ENCODE data around the gene HLF.

HLF gene

DNA sequence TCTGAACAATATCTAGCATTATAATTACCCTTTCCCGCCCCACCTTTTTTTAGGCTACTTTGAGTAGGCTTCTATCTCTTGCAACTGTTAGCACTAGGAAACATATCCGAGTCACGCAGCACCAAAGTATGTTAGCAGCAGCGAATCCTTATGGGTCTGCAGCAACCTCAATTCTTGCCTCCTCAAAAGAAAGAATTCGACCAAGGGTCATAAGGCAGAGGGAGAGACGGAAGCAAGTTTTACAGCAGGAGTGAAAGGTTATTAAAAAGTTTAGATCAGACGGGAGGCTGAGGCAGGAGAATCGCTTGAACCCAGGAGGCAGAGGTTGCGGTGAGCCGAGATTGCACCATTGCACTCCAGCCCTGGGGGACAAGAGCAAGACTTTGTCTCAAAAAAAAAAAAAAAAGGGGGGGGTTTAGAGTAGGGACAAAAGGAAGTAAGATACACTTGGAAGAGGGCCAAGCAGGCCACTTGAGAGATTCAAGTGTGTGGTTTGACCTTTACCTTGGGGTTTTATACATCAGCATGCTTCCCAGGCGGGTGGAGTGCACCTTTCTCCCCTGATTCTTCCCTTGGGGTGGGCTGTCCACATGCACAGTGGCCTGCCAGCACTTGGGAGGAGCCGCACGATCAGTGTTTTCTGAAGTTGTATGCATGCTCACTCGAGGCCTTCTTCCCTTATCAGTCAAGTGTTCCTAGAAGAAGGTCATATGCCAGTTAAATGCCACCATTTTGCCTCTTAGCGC is 67.7 kb downstream of the HLF start:
- no peak for DNase-seq

DNA sequence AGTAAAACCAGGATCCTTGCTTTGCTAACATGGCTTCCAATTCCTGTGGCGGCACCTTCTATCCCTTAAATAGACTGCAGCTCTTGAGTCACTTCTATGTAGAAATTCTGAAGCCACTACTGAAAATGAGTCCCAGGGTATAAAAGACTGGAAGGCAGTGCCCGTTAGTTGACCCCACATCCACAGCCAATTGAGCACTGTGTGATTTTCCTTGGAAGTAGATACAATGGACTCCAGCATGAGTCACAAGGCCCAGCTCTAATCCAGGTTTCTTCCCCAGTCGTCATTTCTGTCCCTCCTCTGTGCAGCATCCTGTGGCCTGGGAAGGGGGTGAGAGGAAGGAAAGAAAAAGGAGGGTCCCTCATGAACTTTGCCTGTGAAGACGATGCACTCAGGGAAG is 69.5 kb downstream of the HLF start:
- DNase-seq, result no peak

GRCh38 chr17:55334881-55335540 is 70.3 kb downstream of the HLF start:
- DNase-seq, result no peak

DNA sequence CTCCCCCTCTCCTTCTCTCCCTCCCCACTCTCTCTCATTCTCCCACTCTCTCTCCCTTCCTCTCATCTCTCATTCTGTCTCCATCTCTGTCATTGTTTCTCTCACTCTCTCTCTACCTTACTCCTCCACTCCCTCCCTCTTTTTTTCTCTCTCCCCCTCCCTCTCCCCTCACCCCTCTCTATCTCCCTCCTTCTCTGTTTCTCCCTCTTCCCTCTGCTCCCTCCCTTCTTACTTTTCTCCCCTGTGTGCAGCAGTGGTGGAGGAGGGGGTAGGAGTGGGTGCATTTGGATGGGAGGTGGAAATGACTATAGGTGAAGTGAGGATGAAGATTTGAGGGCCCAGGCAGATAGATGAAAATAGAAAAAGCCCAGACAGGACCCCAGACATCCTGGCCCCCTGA is 70.9 kb downstream of the HLF start:
- DNase-seq, result no peak

DNA sequence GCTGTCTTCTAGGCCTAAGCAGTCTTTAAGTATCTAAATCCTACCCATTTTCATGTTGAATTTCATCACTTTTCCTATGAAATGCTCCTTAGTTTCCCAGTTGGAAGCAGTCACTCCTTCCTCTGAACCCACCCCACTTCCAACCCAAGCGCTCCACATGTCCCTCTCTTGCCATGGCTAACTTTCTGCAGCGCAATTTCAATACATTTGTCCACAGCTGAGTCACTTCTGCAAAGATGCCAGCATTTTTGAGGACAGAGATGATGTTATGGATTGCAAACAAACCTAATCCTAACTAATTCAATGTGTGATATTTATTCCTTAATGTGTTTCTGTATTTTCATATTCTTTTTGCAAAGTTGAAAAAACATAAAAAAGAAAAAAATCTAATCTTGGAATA is 71.7 kb downstream of the HLF start:
- no peak for DNase-seq

DNA sequence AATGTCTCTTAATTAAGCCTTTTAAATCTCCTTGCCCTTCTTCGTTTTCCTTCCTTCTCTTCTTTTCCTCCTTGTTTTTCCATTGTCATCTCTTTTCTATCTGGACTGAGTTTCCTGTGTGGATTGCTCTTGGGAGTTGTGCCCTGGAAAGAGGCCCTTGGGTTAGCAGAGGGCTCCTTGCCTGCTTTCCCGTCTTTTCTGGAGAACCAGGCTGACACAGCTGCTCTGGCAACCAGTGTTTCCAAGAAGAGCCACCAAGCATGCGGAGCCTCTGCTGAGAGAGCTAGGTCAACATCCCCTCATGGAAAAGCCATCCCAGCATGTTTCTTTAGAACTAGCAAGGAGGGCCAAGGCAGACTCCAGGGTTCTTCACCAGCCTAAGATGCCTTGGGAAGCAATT is 75.4 kb downstream of the HLF start:
- no peak for DNase-seq

DNA sequence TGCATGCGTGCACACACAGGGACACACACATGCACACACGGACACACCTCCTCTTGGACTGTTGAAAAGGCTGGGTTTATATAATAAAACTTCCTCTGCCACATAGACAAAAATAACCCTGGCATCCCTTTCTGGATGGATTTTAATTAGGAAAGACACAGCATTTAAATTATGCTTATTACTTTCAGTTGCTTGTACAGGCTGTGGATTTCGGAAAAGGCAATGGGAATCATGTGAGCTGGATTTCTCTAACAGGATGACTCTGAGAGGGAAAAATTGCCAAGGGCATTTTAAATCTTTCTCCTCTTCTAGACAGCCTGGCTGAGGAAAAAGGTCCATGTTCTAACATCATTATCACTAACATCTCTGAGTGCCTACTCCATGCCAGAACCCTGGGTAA is 75.9 kb downstream of the HLF start:
- no peak for DNase-seq

- DNase-seq, result no peak
These were observed 76.7 kb downstream of the HLF start for GRCh38 chr17:55341432-55341831.

DNA sequence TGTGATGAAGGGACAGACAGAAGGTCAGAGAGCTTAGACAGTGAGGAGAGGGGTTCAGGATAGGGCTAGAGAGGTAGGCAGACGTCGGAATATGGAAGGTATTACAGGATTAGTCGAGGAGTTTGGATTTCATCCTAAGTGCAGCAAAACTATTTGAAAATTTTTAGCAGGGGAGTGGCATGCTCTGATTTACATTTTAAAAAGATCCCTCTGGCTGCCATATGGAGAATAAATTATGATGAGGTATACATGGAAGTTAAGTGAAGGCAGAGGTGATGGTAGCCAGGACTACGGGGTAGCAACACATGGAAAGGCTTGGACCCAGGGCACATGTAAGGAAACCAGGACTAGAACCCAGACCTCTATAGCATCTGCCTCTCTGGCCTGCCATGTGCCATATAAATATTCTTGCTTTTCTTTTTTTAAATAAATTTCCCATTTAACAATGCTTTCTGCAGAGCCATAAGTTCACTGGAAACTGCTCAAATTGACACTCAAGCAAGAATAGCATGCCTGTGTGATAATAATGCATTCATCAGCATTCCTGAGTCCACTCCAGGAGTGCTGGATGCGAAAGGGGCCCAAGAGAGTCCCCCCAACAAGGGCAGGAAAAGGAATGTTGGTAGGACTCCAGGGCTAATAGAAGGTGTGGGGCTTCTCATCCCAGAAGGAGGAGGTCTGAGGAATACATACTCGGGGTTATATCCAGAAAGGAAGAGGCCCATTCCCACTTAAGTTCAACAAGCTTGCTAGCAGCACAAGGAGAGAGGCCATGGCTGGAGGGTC is 78.2 kb downstream of the HLF start:
- DNase-seq, result no peak

GRCh38 chr17:55343900-55344513 is 79.2 kb downstream of the HLF start:
- DNase-seq, result no peak

DNA sequence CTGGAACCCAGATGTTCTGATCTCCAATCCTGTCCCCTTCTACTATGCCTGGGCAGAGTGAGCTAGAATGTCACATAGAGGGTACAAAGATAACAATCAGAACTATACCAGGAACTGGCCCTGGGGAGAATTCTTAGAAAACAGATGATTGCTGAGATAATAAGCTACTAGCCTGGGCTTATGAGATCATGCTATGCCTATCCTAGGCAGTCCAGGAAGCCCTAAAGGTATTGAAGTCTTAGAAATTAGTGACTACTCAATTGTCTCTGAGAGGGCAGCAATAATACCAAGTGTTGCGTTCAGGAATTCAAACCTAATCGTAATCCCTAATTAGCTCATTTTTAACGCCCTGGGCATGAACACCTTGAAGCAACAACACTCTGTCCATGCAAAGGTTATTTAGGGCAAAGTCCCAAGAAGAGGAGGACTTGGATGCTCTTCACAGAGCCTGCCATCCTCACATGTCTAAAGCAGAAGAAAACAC is 79.8 kb downstream of the HLF start:
- no peak for DNase-seq

GRCh38 chr17:55345132-55345531 is 80.4 kb downstream of the HLF start:
- no peak for DNase-seq

DNA sequence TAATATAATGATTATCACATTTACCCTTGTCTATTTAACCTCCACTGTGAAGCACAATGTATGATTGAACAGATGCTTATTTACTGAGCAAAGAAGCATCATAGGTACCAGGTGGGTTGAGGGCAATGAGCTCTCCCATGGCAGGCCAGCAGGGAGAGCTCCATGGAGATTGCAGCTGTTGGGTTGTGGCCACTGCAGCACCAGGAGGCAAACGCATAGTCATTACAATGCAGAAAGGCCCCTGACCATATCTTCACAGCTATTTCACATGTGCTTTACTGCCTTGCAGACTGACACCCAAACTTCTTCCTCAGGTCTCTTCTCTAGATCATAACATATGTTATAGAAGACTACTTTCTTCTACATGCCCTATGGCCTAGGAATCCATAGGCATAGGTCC is 81.9 kb downstream of the HLF start:
- no peak for DNase-seq

GRCh38 chr17:55347341-55347740 is 82.6 kb downstream of the HLF start:
- DNase-seq, result no peak

DNA sequence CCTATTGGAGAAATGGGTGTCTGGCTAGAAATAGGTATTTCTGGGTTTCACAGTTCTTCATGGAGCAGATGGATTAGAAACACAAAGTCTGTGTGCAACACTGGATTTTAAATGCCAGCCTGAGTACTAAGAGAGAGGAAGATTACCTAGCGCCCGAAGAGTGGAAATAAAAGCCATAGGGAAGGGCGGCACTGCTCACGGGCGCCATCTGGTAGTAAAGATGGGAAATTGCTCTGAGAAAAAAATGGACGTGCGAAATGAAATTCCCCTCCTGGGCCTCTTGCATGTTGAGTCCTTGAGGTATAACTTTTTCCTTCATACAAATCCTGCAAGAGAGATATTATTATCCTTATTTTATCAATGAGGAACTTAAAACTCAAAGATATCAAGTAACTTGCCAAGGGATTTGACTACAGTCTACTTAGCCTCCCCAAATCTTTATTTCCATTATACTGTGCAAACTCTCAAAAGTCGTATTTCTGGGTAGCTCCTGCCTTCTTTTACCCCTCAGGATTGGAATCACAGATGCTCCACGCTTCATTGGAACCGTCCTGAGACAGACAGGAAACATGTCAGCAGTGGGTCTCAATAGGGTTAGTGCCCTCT is 84.1 kb downstream of the HLF start:
- peak; percentile 52 for DNase-seq

GRCh38 chr17:55350825-55351205 is 86.1 kb downstream of the HLF start:
- DNase-seq, result no peak

GRCh38 chr17:55351226-55351625 is 86.5 kb downstream of the HLF start:
- no peak for DNase-seq

DNA sequence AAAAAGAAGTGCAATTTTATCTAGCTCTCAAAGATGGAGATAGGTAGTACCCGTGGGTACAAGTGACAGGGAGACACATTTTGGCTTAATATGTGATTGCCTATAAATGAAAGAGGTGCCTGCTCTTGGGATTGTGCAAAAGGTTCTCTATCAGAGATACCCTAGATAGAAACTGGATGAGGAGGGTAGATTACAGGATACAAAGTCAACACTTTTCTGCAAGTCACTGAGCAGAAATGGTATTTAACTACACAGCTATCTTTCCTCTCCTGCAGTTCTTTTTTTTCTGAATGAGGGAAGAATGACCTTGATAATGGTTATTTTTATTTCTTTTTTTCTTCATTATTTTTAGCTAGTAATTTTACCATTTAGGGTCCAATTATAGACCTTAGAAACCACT is 89.2 kb downstream of the HLF start:
- no peak for DNase-seq

DNA sequence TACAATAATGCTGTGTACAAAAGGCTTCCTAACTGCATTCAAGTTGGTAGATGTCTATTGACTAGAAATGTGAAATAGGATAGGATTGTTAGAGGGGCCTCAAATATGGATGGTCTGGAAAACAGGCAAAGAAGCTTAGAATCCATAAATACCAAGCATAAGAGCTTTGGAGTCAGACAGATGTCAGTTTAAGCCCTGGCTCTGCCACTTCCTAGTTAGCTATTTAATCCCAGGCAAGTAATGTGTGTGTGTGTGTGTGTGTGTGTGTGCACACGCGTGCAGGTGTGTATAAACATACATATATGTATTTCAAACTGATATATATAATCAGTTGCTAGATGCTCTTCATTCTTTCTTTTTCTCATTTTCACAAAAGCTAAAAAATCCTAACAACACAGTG is 90.2 kb downstream of the HLF start:
- no peak for DNase-seq

GRCh38 chr17:55356434-55357328 is 91.9 kb downstream of the HLF start:
- peak; percentile 69 for DNase-seq

DNA sequence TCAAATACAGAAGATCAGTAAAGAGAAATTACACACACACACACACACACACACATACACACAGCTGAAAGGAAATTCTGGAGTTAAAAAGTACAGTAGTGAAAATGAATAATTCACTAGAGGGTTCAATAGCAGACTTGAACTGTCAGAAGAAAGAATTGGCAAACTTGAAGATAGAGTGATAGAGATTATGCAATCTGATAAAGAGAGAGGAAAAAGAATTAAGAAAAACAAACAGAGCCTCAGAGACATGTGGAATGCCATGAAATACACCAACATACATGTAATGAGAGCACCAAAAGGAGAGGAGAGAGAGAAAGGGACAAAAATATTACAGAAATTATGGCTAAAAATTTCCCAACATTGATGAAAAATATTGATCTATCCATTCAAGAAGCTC is 96.2 kb downstream of the HLF start:
- no peak for DNase-seq

DNA sequence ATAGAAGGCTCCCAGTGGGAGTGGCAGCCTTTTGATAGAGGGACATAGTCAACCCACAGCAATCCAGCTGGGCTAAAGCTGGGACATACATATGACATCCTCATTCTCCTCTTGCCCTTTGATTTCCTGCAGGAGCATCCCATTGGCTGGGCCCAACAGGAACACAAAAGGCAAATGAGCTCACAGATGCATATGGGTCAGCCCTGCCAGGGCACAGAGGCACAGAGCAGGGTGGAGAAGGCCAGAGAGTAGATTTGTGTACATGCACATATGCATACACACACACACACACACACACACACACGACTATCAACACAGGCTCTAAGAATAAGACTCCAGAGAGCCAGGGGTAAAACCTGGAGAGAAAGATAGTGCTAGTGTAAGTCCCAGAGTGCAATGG is 98.3 kb downstream of the HLF start:
- no peak for DNase-seq
